B cell (primary cell): ENCODE data around the gene RSPH3.

Source experiments
- CTCF ChIP-seq: fragments of 200-600 bp; IDR thresholded peaks from one replicate; pipeline ENCODE4 v1.8.0; 2022; ENCODE audit warnings: antibody characterized with exemption, mild to moderate bottlenecking
- EZH2 ChIP-seq: IDR thresholded peaks from 2 replicates; pipeline ENCODE4 v1.6.1; 2012; ENCODE audit warnings: borderline replicate concordance, low read depth, mild to moderate bottlenecking, moderate library complexity, low read length; ENCODE audit not compliant: insufficient read depth, poor library complexity, severe bottlenecking

GRCh38 chr6:159017757-159018559, 18.0 kb upstream of the RSPH3 start:
- TF ChIP-seq CTCF (no peak), EZH2 (no peak)
